Subcutaneous adipose tissue (tissue), 4 donors: ENCODE data around the gene SYP. TPM values are rescaled to one million over a fixed set of nuclear protein-coding genes. Genes with fewer than 3 reads are reported as not detected.

Experiments
- total RNA-seq, 4 donors: library from RNA; depleted of rRNA; stranded (reverse); fragments of >200 nt; gene quantifications; one replicate each; pipeline ENCODE4 v1.1.0, GENCODE V29; 2016
- TF ChIP-seq, protein P1 (sequence below): fragments of 450-650 bp; IDR thresholded peaks from one replicate; pipeline ENCODE4 v1.5.1; 2016; ENCODE audit warnings: low read depth, mild to moderate bottlenecking, control low read depth, antibody characterized with exemption, moderate library complexity

Gene SYP
- total RNA-seq, 4 donors from 2014 or later = 0.16 to 2.4 (median 0.91) TPM

DNA sequence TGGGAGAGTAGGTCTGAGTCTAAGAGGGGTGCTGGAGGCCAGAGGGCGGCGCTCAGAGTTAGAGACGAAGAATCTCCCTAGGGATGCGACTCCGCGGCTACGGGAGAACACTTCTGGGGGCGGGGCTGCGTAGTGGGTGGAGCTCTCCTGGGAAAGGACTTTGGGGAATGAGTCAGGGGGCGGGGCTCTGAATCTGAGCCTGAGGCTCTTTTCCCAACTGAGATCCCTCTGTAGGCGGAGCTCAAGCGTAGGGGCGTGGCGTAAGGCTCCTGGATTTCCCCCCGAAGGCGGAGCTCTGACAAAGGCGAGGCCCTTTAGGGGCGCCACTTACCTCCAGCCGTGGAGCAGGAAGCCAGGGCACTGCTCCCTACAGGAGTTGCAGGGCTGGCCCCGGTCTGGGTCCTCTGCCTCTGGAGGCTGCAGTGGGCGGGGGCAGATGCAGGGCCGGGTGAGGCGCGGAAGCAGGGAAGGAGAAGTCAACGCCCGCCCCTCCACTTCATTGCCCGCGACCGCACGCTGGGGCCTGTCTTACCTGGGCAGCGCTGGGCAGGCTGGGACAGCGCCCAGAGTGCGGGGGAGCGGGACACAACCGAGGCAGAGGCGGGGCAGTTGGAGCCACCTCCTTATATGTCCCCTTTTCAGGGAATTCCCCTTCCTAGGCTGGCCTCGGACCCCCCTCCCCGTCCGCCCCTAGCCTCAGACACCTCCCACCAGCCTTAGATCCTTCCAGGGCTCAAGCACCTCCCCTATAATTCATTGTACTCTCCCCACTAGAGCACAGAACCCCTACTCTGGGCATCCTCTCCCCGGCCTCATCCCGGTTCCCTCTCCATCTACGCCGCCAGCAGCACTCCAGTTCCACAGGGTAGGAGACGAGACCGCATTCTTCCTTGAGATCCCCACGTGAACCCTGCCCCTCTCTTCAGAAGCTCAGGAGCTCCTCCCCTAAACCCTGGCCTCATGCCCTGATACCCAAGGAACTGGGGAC lies 15.4 kb downstream of the SYP start:
- TF ChIP-seq, protein P1, sequence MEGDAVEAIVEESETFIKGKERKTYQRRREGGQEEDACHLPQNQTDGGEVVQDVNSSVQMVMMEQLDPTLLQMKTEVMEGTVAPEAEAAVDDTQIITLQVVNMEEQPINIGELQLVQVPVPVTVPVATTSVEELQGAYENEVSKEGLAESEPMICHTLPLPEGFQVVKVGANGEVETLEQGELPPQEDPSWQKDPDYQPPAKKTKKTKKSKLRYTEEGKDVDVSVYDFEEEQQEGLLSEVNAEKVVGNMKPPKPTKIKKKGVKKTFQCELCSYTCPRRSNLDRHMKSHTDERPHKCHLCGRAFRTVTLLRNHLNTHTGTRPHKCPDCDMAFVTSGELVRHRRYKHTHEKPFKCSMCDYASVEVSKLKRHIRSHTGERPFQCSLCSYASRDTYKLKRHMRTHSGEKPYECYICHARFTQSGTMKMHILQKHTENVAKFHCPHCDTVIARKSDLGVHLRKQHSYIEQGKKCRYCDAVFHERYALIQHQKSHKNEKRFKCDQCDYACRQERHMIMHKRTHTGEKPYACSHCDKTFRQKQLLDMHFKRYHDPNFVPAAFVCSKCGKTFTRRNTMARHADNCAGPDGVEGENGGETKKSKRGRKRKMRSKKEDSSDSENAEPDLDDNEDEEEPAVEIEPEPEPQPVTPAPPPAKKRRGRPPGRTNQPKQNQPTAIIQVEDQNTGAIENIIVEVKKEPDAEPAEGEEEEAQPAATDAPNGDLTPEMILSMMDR = no peak

DNA sequence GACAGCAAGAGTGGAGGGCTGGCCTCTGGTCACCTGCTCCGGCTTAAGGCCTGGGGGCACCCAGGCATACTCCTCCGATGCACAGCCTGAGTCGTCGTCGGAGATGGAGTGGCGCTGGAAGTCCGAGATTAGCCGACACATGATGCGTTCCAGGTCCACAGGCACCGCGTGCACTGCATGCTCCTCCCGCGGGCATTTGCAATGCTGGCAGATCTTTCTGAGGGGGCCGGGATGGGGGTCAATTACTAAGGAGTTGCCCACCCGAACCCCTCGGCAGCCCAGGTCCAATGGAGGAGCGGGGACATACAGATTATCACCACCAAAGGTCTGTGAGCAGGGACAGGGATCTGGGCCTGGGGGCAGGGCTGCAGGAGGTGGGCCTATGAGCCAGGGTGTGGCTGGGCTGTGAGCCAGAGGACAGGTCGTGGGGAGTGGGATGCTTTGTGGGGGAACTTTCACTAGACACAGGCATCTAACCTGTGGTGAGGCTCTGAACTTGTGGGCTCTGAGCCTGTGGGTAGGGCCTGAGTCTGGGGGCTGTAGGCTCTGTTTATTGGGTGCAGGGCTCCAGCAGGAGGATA lies 16.2 kb downstream of the SYP start:
- TF ChIP-seq, protein P1 = no peak

DNA sequence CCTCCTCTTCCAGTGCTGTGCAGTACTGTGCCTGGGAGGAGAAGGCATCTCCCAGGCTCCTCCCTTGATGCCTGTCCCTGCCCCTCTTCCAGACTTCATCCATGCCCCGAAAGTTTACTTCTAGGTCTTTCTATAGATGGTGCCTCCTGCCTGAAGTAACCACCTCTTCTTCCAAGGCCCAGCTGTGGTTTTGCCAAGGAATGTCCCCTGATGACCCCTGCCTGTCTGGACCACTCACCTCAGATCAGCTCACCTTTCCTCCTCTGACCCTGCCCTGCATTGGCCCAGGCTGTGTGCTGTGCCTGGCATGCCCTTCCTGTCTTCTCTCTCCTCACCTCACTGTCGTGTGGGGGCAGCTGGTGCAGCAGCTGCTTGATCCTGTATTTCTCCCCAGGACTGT lies 20.6 kb downstream of the SYP start:
- TF ChIP-seq, protein P1 = no peak

DNA sequence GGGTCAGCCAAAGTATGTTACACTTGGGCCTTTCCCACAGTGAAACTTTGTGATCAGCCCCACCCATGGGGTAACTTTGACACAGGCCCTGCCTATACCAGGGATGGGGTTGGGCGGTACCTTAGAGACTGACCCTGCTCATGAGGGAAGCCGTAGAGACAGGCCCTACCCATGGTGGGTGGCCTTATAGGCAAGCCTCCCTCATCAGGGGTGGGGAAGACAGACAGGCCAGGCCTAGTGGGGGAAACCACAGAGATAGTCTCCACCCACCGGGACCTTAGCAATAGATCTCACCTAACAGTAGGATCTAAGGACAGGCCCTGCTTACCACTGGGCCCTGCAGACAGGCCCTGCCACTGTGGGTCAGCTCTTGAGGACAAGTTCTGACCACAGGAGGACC lies 21.5 kb downstream of the SYP start:
- TF ChIP-seq, protein P1 = no peak

DNA sequence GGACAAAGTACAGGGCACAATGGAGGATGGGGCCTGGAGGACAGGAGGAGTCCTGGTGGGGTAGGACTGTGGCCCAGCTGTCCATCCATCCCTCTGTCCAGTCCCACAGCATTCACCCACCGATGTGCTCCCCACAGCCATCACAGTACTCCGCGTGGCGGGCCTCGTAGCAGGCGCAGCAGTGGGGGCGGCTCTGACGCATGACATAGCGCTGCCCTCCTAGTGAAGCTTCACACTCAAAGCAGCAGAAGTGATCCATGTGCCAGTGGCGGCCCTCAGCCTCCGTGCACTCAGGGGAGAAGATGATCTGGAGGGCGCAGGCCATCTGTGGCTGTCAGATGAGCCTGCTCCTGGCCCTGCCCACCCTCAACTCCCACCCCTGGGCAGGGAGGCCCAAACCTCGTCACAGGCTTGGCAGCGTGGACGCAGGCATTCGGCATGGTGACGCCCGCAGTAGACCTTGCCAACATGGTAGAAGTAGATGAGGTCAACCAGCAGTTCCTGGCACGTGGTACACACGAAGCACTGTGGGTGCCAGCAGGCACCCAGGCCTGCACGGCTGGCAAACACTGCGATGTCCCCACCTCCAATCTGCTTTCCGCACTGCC lies 22.0 kb downstream of the SYP start:
- TF ChIP-seq, protein P1 = no peak

DNA sequence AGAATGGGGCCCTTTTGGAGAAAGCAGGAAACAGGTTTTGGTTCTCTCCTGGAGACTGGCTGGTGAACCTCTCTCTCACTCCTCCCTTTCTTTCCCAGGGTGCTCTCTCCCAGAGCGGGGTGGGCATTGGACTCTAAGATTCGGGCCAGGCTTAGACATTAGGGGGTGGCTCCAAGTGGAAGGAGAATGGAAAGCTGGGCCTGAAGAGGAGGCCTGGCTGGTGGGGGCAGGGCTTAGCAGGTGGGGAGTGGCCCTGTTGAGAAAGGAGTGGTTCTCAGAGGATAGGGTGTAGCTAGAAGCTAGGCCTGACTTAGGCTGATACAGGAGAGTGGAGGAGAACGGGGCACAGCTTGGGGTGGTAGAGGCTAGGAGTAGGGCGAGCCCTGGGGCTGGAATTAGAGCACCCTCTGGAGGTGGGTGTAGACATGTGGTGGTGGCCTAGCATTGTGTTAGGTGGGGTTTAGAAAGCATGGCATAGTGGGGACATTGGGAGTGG lies 22.6 kb downstream of the SYP start:
- TF ChIP-seq, protein P1 = no peak
